ENCODE data around the gene LRRC46. TPM values are rescaled to one million over a fixed set of nuclear protein-coding genes. Genes with fewer than 3 reads are reported as not detected.

LRRC46 gene
- total and polyA plus RNA-seq, 9 of the 15 experiments (the other 6 are each of a cell fraction or from before 2014, with no cell fraction given): 0.39 to 1.4 (median 0.53) TPM; not detected in 1

Other genes with a start within 250 kb of the LRRC46 start
Only the 7 nearest of the 13 such genes appear.
- gene TBX21, start 98.4 kb upstream of the LRRC46 start, total RNA-seq (2014; rRNA removed): not detected in 2 replicates
- gene TBX21, start 98.4 kb upstream of the LRRC46 start, total RNA-seq (2014; rRNA removed; fragmentation: Illumina TruSeq; extraction: Trizol): not detected in 2 replicates
- not detected in 2 replicates for gene TBX21, start 98.4 kb upstream of the LRRC46 start, total RNA-seq (2015; rRNA removed; fragmentation: Illumina TruSeq; extraction: Trizol)
- gene TBX21, start 98.4 kb upstream of the LRRC46 start, total RNA-seq (2021): 0.07 and 0.18 TPM in 2 replicates
- gene TBX21, start 98.4 kb upstream of the LRRC46 start, polyA plus RNA-seq (2011; rRNA removed): not detected in 2 replicates
- not detected in 2 replicates for gene TBX21, start 98.4 kb upstream of the LRRC46 start, polyA plus RNA-seq (2014; fragmentation: Illumina TruSeq; extraction: Trizol)
- not detected for gene TBX21, start 98.4 kb upstream of the LRRC46 start, polyA plus RNA-seq (2014; fragmentation: Nextera tagmentation; extraction: Ambion mirVana)
- gene TBX21, start 98.4 kb upstream of the LRRC46 start, polyA plus RNA-seq (2014; rRNA removed): not detected in 2 replicates
- 6.1 and 7.3 TPM in 2 replicates for gene OSBPL7, start 9.9 kb upstream of the LRRC46 start, total RNA-seq (2014; rRNA removed)
- 2.4 and 2.9 TPM in 2 replicates for gene OSBPL7, start 9.9 kb upstream of the LRRC46 start, total RNA-seq (2014; rRNA removed; fragmentation: Illumina TruSeq; extraction: Trizol)
- gene OSBPL7, start 9.9 kb upstream of the LRRC46 start, total RNA-seq (2015; rRNA removed; fragmentation: Illumina TruSeq; extraction: Trizol): 5.8 and 6.7 TPM in 2 replicates
- gene OSBPL7, start 9.9 kb upstream of the LRRC46 start, total RNA-seq (2021): 11.5 and 11.9 TPM in 2 replicates
- gene OSBPL7, start 9.9 kb upstream of the LRRC46 start, polyA plus RNA-seq (2011; rRNA removed): 5.3 and 15.3 TPM in 2 replicates
- 5.9 and 7.7 TPM in 2 replicates for gene OSBPL7, start 9.9 kb upstream of the LRRC46 start, polyA plus RNA-seq (2014; fragmentation: Illumina TruSeq; extraction: Trizol)
- gene OSBPL7, start 9.9 kb upstream of the LRRC46 start, polyA plus RNA-seq (2014; fragmentation: Nextera tagmentation; extraction: Ambion mirVana): under 1 TPM; 0.32 to 0.48 TPM
- 9.7 and 9.8 TPM in 2 replicates for gene OSBPL7, start 9.9 kb upstream of the LRRC46 start, polyA plus RNA-seq (2014; rRNA removed)
- 68.6 and 83.9 TPM in 2 replicates for gene MRPL10, start 129 bp upstream of the LRRC46 start, total RNA-seq (2014; rRNA removed)
- 46.9 and 50.2 TPM in 2 replicates for gene MRPL10, start 129 bp upstream of the LRRC46 start, total RNA-seq (2014; rRNA removed; fragmentation: Illumina TruSeq; extraction: Trizol)
- 52.3 and 53.1 TPM in 2 replicates for gene MRPL10, start 129 bp upstream of the LRRC46 start, total RNA-seq (2015; rRNA removed; fragmentation: Illumina TruSeq; extraction: Trizol)
- gene MRPL10, start 129 bp upstream of the LRRC46 start, total RNA-seq (2021): 71.2 and 82.9 TPM in 2 replicates
- 67.3 and 101 TPM in 2 replicates for gene MRPL10, start 129 bp upstream of the LRRC46 start, polyA plus RNA-seq (2011; rRNA removed)
- 105 and 108 TPM in 2 replicates for gene MRPL10, start 129 bp upstream of the LRRC46 start, polyA plus RNA-seq (2014; fragmentation: Illumina TruSeq; extraction: Trizol)
- gene MRPL10, start 129 bp upstream of the LRRC46 start, polyA plus RNA-seq (2014; fragmentation: Nextera tagmentation; extraction: Ambion mirVana): 10 to 100 TPM; 27.8 to 47.8 TPM
- 67.4 and 83.9 TPM in 2 replicates for gene MRPL10, start 129 bp upstream of the LRRC46 start, polyA plus RNA-seq (2014; rRNA removed)
- 23.2 and 29.9 TPM in 2 replicates for gene SCRN2, start 9.6 kb downstream of the LRRC46 start, total RNA-seq (2014; rRNA removed)
- 5.7 and 8.5 TPM in 2 replicates for gene SCRN2, start 9.6 kb downstream of the LRRC46 start, total RNA-seq (2014; rRNA removed; fragmentation: Illumina TruSeq; extraction: Trizol)
- gene SCRN2, start 9.6 kb downstream of the LRRC46 start, total RNA-seq (2015; rRNA removed; fragmentation: Illumina TruSeq; extraction: Trizol): 11.8 and 13.7 TPM in 2 replicates
- 24.0 and 28.8 TPM in 2 replicates for gene SCRN2, start 9.6 kb downstream of the LRRC46 start, total RNA-seq (2021)
- 19.3 and 32.0 TPM in 2 replicates for gene SCRN2, start 9.6 kb downstream of the LRRC46 start, polyA plus RNA-seq (2011; rRNA removed)
- 13.6 and 20.9 TPM in 2 replicates for gene SCRN2, start 9.6 kb downstream of the LRRC46 start, polyA plus RNA-seq (2014; fragmentation: Illumina TruSeq; extraction: Trizol)
- 1 to 10 TPM in 1 of 2 experiments, under 1 TPM in 1; 0.25 to 1.2 TPM for gene SCRN2, start 9.6 kb downstream of the LRRC46 start, polyA plus RNA-seq (2014; fragmentation: Nextera tagmentation; extraction: Ambion mirVana)
- 31.9 and 32.9 TPM in 2 replicates for gene SCRN2, start 9.6 kb downstream of the LRRC46 start, polyA plus RNA-seq (2014; rRNA removed)
- 2.2 TPM in 2 replicates for gene SP6, start 19.5 kb downstream of the LRRC46 start, total RNA-seq (2014; rRNA removed)
- 1.6 and 2.0 TPM in 2 replicates for gene SP6, start 19.5 kb downstream of the LRRC46 start, total RNA-seq (2014; rRNA removed; fragmentation: Illumina TruSeq; extraction: Trizol)
- 1.1 TPM in 2 replicates for gene SP6, start 19.5 kb downstream of the LRRC46 start, total RNA-seq (2015; rRNA removed; fragmentation: Illumina TruSeq; extraction: Trizol)
- 6.9 and 7.9 TPM in 2 replicates for gene SP6, start 19.5 kb downstream of the LRRC46 start, total RNA-seq (2021)
- 5.2 and 5.5 TPM in 2 replicates for gene SP6, start 19.5 kb downstream of the LRRC46 start, polyA plus RNA-seq (2011; rRNA removed)
- 2.9 and 4.1 TPM in 2 replicates for gene SP6, start 19.5 kb downstream of the LRRC46 start, polyA plus RNA-seq (2014; fragmentation: Illumina TruSeq; extraction: Trizol)
- gene SP6, start 19.5 kb downstream of the LRRC46 start, polyA plus RNA-seq (2014; fragmentation: Nextera tagmentation; extraction: Ambion mirVana): under 1 TPM; 0.11 TPM
- 4.6 and 4.7 TPM in 2 replicates for gene SP6, start 19.5 kb downstream of the LRRC46 start, polyA plus RNA-seq (2014; rRNA removed)
- 2.1 and 2.8 TPM in 2 replicates for gene SP2, start 64.6 kb downstream of the LRRC46 start, total RNA-seq (2014; rRNA removed)
- gene SP2, start 64.6 kb downstream of the LRRC46 start, total RNA-seq (2014; rRNA removed; fragmentation: Illumina TruSeq; extraction: Trizol): 1.5 and 2.3 TPM in 2 replicates
- gene SP2, start 64.6 kb downstream of the LRRC46 start, total RNA-seq (2015; rRNA removed; fragmentation: Illumina TruSeq; extraction: Trizol): 1.4 and 1.5 TPM in 2 replicates
- gene SP2, start 64.6 kb downstream of the LRRC46 start, total RNA-seq (2021): 15.9 and 17.4 TPM in 2 replicates
- 2.3 and 5.0 TPM in 2 replicates for gene SP2, start 64.6 kb downstream of the LRRC46 start, polyA plus RNA-seq (2011; rRNA removed)
- gene SP2, start 64.6 kb downstream of the LRRC46 start, polyA plus RNA-seq (2014; fragmentation: Illumina TruSeq; extraction: Trizol): 19.1 and 22.3 TPM in 2 replicates
- gene SP2, start 64.6 kb downstream of the LRRC46 start, polyA plus RNA-seq (2014; fragmentation: Nextera tagmentation; extraction: Ambion mirVana): under 1 TPM; 0.77 to 0.88 TPM
- gene SP2, start 64.6 kb downstream of the LRRC46 start, polyA plus RNA-seq (2014; rRNA removed): 6.1 and 6.5 TPM in 2 replicates
- gene PNPO, start 109.9 kb downstream of the LRRC46 start, total RNA-seq (2014; rRNA removed): 25.5 and 30.9 TPM in 2 replicates
- 27.4 and 27.7 TPM in 2 replicates for gene PNPO, start 109.9 kb downstream of the LRRC46 start, total RNA-seq (2014; rRNA removed; fragmentation: Illumina TruSeq; extraction: Trizol)
- 24.8 and 28.2 TPM in 2 replicates for gene PNPO, start 109.9 kb downstream of the LRRC46 start, total RNA-seq (2015; rRNA removed; fragmentation: Illumina TruSeq; extraction: Trizol)
- 39.0 and 41.5 TPM in 2 replicates for gene PNPO, start 109.9 kb downstream of the LRRC46 start, total RNA-seq (2021)
- 29.2 and 35.5 TPM in 2 replicates for gene PNPO, start 109.9 kb downstream of the LRRC46 start, polyA plus RNA-seq (2011; rRNA removed)
- gene PNPO, start 109.9 kb downstream of the LRRC46 start, polyA plus RNA-seq (2014; fragmentation: Illumina TruSeq; extraction: Trizol): 29.6 and 35.5 TPM in 2 replicates
- gene PNPO, start 109.9 kb downstream of the LRRC46 start, polyA plus RNA-seq (2014; fragmentation: Nextera tagmentation; extraction: Ambion mirVana): 10 to 100 TPM; 16.6 to 23.1 TPM
- gene PNPO, start 109.9 kb downstream of the LRRC46 start, polyA plus RNA-seq (2014; rRNA removed): 23.4 and 24.9 TPM in 2 replicates